NCI-H524 treated with DMSO at 0.1 percent for 48 hours (cell line): ENCODE data around the gene ALKBH4.
"Not testable (repeated sequence)": the region's sequence is repeated elsewhere in the genome, so short reads cannot be mapped to it uniquely, and the experiment has no call there.

Experiments
- DNase-seq: peaks from one replicate; lab custom pipeline; 2025; lab: John Stamatoyannopoulos, UW

ALKBH4 gene

DNA sequence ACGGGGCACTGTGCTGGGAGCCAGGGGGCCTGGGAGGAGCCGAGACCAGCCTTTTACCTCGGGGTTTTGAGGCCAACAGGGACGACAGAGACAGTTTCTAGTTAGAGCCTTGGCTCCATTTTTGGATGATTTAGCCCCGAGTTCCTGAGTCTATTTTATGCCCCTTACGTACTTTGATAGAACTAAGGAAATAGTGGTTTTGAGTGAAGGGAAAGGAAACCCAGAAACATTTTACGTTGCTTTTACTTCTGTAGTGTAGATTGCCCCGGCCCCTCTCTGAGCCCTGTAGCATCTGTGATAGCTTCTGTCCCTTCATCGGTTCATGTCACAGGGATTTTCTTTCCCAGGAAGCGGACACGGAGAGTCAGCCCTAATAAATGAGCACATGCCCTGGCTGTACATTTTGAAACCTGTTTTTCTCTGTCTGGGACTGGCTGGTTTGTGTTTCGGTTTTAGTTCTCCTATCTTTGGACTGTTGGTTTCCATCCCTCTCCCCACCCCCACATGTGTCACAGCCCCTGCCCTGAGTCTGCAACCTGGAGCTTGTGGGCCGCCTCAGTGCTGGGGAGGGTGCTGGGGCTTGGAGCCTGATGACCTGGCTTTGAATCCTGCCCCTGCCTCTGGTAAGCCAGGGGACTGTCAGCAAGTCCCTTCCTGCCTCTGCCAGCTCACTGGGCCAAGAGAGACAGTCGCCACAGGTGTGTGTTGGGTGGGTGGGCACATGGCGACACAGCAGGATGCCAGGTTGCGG lies 38.2 kb downstream of the ALKBH4 start:
- no peak for DNase-seq

DNA sequence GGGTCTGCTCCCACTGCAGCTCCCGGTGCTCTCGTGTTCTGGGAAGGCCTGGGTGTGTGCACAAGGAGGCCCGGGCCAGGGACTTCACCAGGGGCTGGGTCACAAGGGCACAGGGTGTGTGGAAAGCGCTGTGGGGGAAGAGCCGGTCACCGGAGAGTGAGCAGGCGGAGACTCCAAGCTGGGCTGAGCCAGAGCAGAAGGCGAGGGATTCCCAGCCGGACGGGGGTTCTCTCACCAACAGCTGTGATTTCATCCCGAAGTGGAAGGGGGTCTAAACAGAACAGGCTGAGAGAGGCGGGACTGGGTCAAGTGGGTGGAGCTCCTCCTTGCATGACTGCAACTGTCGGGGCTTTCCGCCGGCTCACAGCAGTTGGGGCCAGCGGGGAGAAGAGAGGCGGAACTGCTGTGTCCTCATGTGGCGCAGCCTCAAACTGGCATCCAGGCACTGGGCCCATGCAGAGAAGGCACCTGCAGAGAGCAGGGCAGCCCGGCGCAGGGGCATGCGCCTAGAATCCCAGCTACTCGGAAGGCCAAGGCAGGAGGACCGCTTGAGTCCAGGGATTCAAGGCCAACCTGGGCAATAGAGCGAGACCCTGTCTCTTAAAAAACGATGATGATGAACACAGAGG lies 38.9 kb downstream of the ALKBH4 start:
- peak; percentile 32 for DNase-seq

GRCh38 chr7:102424787-102425218 lies 39.9 kb downstream of the ALKBH4 start:
- no peak for DNase-seq

GRCh38 chr7:102424129-102424551 lies 40.5 kb downstream of the ALKBH4 start:
- DNase-seq: peak; percentile 31

GRCh38 chr7:102421706-102422240 lies 42.9 kb downstream of the ALKBH4 start:
- no peak for DNase-seq

GRCh38 chr7:102418592-102418991 lies 46.1 kb downstream of the ALKBH4 start:
- no peak for DNase-seq

- no peak for DNase-seq
These were observed 47.6 kb downstream of the ALKBH4 start for GRCh38 chr7:102417105-102417504.

- DNase-seq: no peak
These were observed 48.3 kb downstream of the ALKBH4 start for GRCh38 chr7:102416406-102416805.

- DNase-seq: no peak
These were observed 48.9 kb downstream of the ALKBH4 start for GRCh38 chr7:102415685-102416225.

DNA sequence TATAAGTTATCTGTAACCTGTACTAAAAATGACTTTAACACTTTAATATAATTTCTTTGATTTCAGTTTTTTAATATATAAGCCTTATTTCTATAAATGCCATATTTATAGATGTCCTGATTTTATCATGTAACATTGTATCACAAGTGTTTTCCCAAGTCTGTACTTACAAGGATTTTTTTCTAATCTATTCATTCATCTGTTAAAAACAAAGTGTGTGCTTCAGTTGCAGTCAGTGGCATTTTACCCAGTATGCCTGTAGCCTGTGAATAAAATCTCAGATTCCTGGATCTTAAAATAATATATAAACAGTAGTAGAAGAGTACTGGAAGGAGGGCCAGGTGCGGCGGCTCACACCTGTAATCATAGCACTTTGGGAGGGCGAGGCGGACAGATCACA lies 51.1 kb downstream of the ALKBH4 start:
- no peak for DNase-seq

GRCh38 chr7:102413091-102413490 lies 51.6 kb downstream of the ALKBH4 start:
- no peak for DNase-seq

- no peak for DNase-seq
These were observed 52.1 kb downstream of the ALKBH4 start for GRCh38 chr7:102412548-102412947.

- DNase-seq: no peak
These were observed 53.7 kb downstream of the ALKBH4 start for GRCh38 chr7:102410918-102411317.

DNA sequence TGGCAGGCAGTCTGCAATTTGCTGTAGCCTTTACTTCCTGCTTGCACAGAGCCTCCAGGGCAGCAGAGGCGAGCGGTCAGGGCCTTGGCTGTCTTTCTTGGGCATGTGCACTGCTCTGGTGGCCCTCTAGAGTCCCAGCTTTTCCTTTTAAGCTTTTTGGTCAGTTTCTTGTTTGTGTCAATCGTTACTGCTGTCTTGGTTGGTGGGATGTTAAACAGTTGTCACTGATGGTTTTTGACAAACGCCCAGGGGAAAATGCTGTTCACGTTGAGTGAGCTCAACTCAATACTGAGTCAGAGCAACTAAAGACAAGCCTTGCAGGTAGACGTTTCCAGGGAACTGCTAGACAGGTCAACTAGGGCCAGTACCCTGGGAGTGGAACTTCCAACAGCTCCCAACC lies 54.5 kb downstream of the ALKBH4 start:
- DNase-seq: no peak

DNA sequence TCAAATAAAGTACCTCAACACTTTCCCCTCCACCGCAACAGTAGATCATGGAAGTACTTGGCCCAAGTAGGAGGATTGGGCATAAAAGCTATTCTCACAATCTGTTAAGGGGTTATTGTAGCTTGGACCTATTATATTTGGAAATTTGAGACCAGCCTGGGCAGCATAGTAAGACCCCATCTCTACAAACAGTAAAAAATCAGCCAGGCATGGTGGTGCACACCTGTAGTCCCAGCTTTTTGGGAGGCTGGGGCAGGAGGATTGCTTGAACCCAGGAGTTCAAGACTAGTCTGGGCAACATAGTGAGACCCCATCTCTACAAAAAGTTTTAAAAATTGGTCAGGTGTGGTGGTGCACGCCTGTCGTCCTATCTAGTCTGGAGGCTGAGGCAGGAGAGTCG lies 55.3 kb downstream of the ALKBH4 start:
- no peak for DNase-seq

DNA sequence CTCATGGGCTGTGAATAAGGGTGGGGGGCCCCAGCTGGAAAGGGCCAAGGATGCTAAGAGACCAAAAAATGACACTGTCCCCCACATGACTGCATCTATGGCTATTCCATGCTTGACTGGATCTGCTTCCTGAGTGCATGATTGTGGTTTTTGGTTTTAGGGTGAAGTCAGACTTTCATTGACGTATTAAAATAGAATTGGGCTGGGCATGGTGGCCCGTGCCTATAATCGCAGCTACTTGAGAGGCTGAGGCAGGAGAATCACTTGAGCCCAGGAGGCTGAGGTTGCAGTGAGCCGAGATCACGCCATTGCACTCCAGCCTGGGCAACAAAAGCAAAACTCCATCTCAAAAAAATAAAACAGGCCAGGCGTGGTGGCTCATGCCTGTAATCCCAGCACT lies 56.1 kb downstream of the ALKBH4 start:
- DNase-seq: not testable (repeated sequence)

DNA sequence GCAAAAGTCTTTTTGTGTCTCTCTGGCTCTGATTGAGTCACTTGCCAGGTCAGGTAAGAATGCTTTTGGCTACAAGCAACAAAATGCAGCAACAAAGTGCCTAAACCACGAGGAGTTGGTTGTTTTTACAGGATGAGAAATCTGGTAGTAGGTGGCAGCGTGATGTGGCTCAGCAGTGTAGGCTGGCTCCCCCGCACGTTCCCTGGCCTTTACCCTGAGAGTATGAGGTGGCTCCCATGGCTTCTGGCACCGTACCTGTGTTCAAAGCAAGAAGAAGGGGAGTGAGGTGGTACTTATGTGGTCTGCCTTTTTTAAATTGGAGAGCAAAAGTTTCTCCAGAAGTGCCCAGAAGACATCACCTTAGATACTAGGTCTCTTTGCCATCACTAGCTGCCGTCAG lies 56.8 kb downstream of the ALKBH4 start:
- no peak for DNase-seq
